ENCODE data around the gene EXOC6B. TPM values are rescaled to one million over a fixed set of nuclear protein-coding genes. Genes with fewer than 3 reads are reported as not detected.

EXOC6B gene
- total and polyA plus RNA-seq, 9 of the 15 experiments (the other 6 are each of a cell fraction or from before 2014, with no cell fraction given): 0.28 to 4.2 (median 2.0) TPM

- ATAC-seq (no peak), FAIRE-seq (no peak), DNase-seq (ENCODE audit: extremely low read depth in 1 of 4, low spot score in 3 of 4) (no peak)
- Histone ChIP-seq H3K9me1 (ENCODE audit: control insufficient read depth, insufficient read depth, low read length) (no peaks in the 10 kb centered on the region), H3K4me1 (replicated peaks in 1 of 2; ENCODE audit: control insufficient read depth in 2 of 2, insufficient read depth in 2 of 2, low read length in 2 of 2) (no peaks in the 10 kb centered on the region), H3K9ac (ENCODE audit: insufficient read depth in 1 of 2, low read depth in 2 of 2, low read length in 2 of 2) (no peak overlapping the region), H3K4me2 (ENCODE audit: insufficient read depth, low read length) (no peak overlapping the region), H4K20me1 (replicated peaks; ENCODE audit: control insufficient read depth, insufficient read depth, low read length) (no peaks in the 10 kb centered on the region), H3K79me2 (ENCODE audit: control insufficient read depth, insufficient read depth, low read length) (no peaks in the 10 kb centered on the region), H2AFZ (ENCODE audit: low read depth, low read length) (no peak overlapping the region), H3K27me3 (ENCODE audit: control insufficient read depth in 2 of 2, insufficient read depth in 2 of 2, low read length in 2 of 2) (no peaks in the 10 kb centered on the region; a peak in 1 of 5 replicates), H3K9me3 (replicated peaks; ENCODE audit: control insufficient read depth, insufficient read depth, low read depth, low read length) (no peaks in the 10 kb centered on the region), H3K36me3 (ENCODE audit: control insufficient read depth, insufficient read depth, low read length) (no peaks in the 10 kb centered on the region), H3K27ac (ENCODE audit: extremely low read depth, low read depth, low read length) (no peak overlapping the region), H3K4me3 (no peak overlapping the region)
- intact Hi-C loops (cut with micrococcal nuclease) (no loop called here), in situ Hi-C loops (cut with MboI) (no loop called here)
- BruUV-seq (replicated peaks): no TSS peak
- TF ChIP-seq NR3C1 (CRISPR knock-in tag; IDR thresholded peaks at IDR 0.05): no peak
- TF ChIP-seq ZBTB2 (IDR thresholded peaks at IDR 0.05): no peak
- no peak for TF ChIP-seq STAT6 (CRISPR knock-in tag; IDR thresholded peaks at IDR 0.05)
- TF ChIP-seq NR2C1 (IDR thresholded peaks at IDR 0.05): no peak
- TF ChIP-seq NR2C1 (tag; IDR thresholded peaks at IDR 0.05): no peak
- no peak for TF ChIP-seq THRAP3 (IDR thresholded peaks at IDR 0.05; ENCODE audit: borderline replicate concordance)
- TF ChIP-seq CREB5 (CRISPR knock-in tag; IDR thresholded peaks at IDR 0.05): no peak
- no peak for TF ChIP-seq ZBTB33 (CRISPR knock-in tag; IDR thresholded peaks at IDR 0.05)
- POLR2A ChIA-PET: no interaction called here
- 4% methylated on average over 1 of the region's 1 CpG for WGBS (ENCODE audit: insufficient coverage, low coverage, missing lambda C conversion rate)
- CTCF ChIA-PET (ENCODE audit: low intra/inter-chr PET ratio): no interaction called here
Observed at GRCh38 chr2:72338076-72338475, 487.8 kb downstream of the EXOC6B start.

All from K562 (cell line).